ENCODE measurements around the gene MAK.

GRCh38 chr6:10831609-10832008, 6.7 kb downstream of the MAK start:
- TF ChIP-seq, protein P1, sequence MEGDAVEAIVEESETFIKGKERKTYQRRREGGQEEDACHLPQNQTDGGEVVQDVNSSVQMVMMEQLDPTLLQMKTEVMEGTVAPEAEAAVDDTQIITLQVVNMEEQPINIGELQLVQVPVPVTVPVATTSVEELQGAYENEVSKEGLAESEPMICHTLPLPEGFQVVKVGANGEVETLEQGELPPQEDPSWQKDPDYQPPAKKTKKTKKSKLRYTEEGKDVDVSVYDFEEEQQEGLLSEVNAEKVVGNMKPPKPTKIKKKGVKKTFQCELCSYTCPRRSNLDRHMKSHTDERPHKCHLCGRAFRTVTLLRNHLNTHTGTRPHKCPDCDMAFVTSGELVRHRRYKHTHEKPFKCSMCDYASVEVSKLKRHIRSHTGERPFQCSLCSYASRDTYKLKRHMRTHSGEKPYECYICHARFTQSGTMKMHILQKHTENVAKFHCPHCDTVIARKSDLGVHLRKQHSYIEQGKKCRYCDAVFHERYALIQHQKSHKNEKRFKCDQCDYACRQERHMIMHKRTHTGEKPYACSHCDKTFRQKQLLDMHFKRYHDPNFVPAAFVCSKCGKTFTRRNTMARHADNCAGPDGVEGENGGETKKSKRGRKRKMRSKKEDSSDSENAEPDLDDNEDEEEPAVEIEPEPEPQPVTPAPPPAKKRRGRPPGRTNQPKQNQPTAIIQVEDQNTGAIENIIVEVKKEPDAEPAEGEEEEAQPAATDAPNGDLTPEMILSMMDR (IDR thresholded peaks at IDR 0.05): no peak
- TF ChIP-seq POLR2A (IDR thresholded peaks at IDR 0.05): no peak

Measured in lower leg skin (tissue), 3 donors.